Choroid plexus epithelial cell (primary cell): Measurements from ENCODE around the gene SND1.

ENCODE experiments used
- DNase-seq: peaks from one replicate; pipeline ENCODE4 v3.0.0-alpha.2; 2010; ENCODE audit warnings: low read depth
- H3K4me3 ChIP-seq: 2 replicates; pipeline ENCODE4 v1.5.1; 2011; ENCODE audit warnings: low read depth, mild to moderate bottlenecking, control low read depth, low read length, moderate library complexity
- CTCF ChIP-seq: conservative IDR thresholded peaks from 2 replicates; pipeline ENCODE4 v1.5.1; 2011; ENCODE audit warnings: low read depth, mild to moderate bottlenecking, control low read depth, inconsistent platforms, low read length, moderate library complexity

Gene SND1

GRCh38 chr7:128084896-128085608, 433.1 kb downstream of the SND1 start:
- H3K4me3 ChIP-seq: no peak overlapping the region
- TF ChIP-seq CTCF: no peak
- no peak for DNase-seq

- no peak for DNase-seq
- H3K4me3 ChIP-seq: no peak overlapping the region
- no peak for TF ChIP-seq CTCF
Observed at GRCh38 chr7:128090492-128090891, 438.5 kb downstream of the SND1 start.

- no peak overlapping the region for H3K4me3 ChIP-seq
- DNase-seq: no peak
- no peak for TF ChIP-seq CTCF
Observed at GRCh38 chr7:128091106-128091505, 439.1 kb downstream of the SND1 start.

- no peak overlapping the region for H3K4me3 ChIP-seq
- no peak for TF ChIP-seq CTCF
- DNase-seq: no peak
Observed at GRCh38 chr7:128092221-128092620, 440.2 kb downstream of the SND1 start.

- no peak for DNase-seq
- no peak overlapping the region for H3K4me3 ChIP-seq
- TF ChIP-seq CTCF: no peak
Observed at GRCh38 chr7:128093614-128094570, 441.9 kb downstream of the SND1 start.

GRCh38 chr7:128094686-128095085, 442.7 kb downstream of the SND1 start:
- no peak overlapping the region for H3K4me3 ChIP-seq
- no peak for TF ChIP-seq CTCF
- no peak for DNase-seq
